ENCODE measurements around the gene FBRS.
A peak's percentile ranks its signal among the peaks of the same experiment; 100 is the strongest.
"Not testable (repeated sequence)": the region's sequence is repeated elsewhere in the genome, so short reads cannot be mapped to it uniquely, and the experiment has no call there.

FBRS gene

GRCh38 chr16:30698139-30698815, 40.0 kb downstream of the FBRS start:
- peak overlapping the region; percentile 100 for H3K27ac ChIP-seq (ENCODE audit: low read depth, low read length)
- H3K27me3 ChIP-seq (ENCODE audit: control insufficient read depth, insufficient read depth, low read length) = no peaks in the 10 kb centered on the region
- H3K9ac ChIP-seq (ENCODE audit: low read length) = peak overlapping the region; percentile 96
- peaks cover 13% of the 10 kb centered on the region for H3K36me3 ChIP-seq (ENCODE audit: control insufficient read depth, insufficient read depth, low read length)
- H3K4me1 ChIP-seq (ENCODE audit: control insufficient read depth, insufficient read depth, low read length) = peaks cover 8% of the 10 kb centered on the region
- peak overlapping the region; percentile 93 for H3K4me3 ChIP-seq (ENCODE audit: low read length)

- H3K27ac ChIP-seq (ENCODE audit: low read depth, low read length) = peak within 1 kb of the TSS; percentile 100
- no peaks in the 10 kb centered on the region for H3K27me3 ChIP-seq (ENCODE audit: control insufficient read depth, insufficient read depth, low read length)
- H3K9ac ChIP-seq (ENCODE audit: low read length) = peak within 1 kb of the TSS; percentile 96
- H3K36me3 ChIP-seq (ENCODE audit: control insufficient read depth, insufficient read depth, low read length) = peaks cover 16% of the 10 kb centered on the region
- peaks cover 8% of the 10 kb centered on the region for H3K4me1 ChIP-seq (ENCODE audit: control insufficient read depth, insufficient read depth, low read length)
- H3K4me3 ChIP-seq (ENCODE audit: low read length) = peak within 1 kb of the TSS; percentile 93
Measured at GRCh38 chr16:30698816-30699614, 40.8 kb downstream of the FBRS start, which contains the start of gene SRCAP. Gene SRCAP (plus strand): TSS chr16:30699171. CDS start chr16:30700825, 1,654 bp downstream.

GRCh38 chr16:30699615-30700099, 41.4 kb downstream of the FBRS start:
- Histone ChIP-seq H3K27me3 (ENCODE audit: control insufficient read depth, insufficient read depth, low read length) (no peaks in the 10 kb centered on the region), H3K36me3 (ENCODE audit: control insufficient read depth, insufficient read depth, low read length) (peaks cover 22% of the 10 kb centered on the region), H3K27ac (ENCODE audit: low read depth, low read length) (peak overlapping the region; percentile 100), H3K4me1 (ENCODE audit: control insufficient read depth, insufficient read depth, low read length) (peaks cover 8% of the 10 kb centered on the region), H3K4me3 (ENCODE audit: low read length) (peak overlapping the region; percentile 93), H3K9ac (ENCODE audit: low read length) (no peak overlapping the region)

- no peak overlapping the region for H3K27ac ChIP-seq (ENCODE audit: low read depth, low read length)
Measured at GRCh38 chr16:30700491-30700890, 42.3 kb downstream of the FBRS start.

GRCh38 chr16:30700971-30701370, 42.7 kb downstream of the FBRS start:
- Histone ChIP-seq H3K9ac (ENCODE audit: low read length) (no peak overlapping the region), H3K4me1 (ENCODE audit: control insufficient read depth, insufficient read depth, low read length) (peaks cover 8% of the 10 kb centered on the region), H3K27ac (ENCODE audit: low read depth, low read length) (no peak overlapping the region), H3K4me3 (ENCODE audit: low read length) (no peak overlapping the region), H3K36me3 (ENCODE audit: control insufficient read depth, insufficient read depth, low read length) (peaks cover 30% of the 10 kb centered on the region), H3K27me3 (ENCODE audit: control insufficient read depth, insufficient read depth, low read length) (no peaks in the 10 kb centered on the region)

More at GRCh38 chr16:30700491-30700890, 42.3 kb downstream of the FBRS start:
- Histone ChIP-seq H3K27me3 (ENCODE audit: control insufficient read depth, insufficient read depth, low read length) (no peaks in the 10 kb centered on the region), H3K4me1 (ENCODE audit: control insufficient read depth, insufficient read depth, low read length) (peaks cover 8% of the 10 kb centered on the region), H3K9ac (ENCODE audit: low read length) (no peak overlapping the region), H3K36me3 (ENCODE audit: control insufficient read depth, insufficient read depth, low read length) (peaks cover 25% of the 10 kb centered on the region), H3K4me3 (ENCODE audit: low read length) (no peak overlapping the region)

GRCh38 chr16:30703071-30703470, 44.8 kb downstream of the FBRS start:
- H3K27ac ChIP-seq (ENCODE audit: low read depth, low read length) = not testable (repeated sequence)
- H3K36me3 ChIP-seq (ENCODE audit: control insufficient read depth, insufficient read depth, low read length) = peaks cover 48% of the 10 kb centered on the region

GRCh38 chr16:30703971-30704370, 45.7 kb downstream of the FBRS start:
- H3K9ac ChIP-seq (ENCODE audit: low read length) = no peak overlapping the region
- no peaks in the 10 kb centered on the region for H3K27me3 ChIP-seq (ENCODE audit: control insufficient read depth, insufficient read depth, low read length)
- H3K36me3 ChIP-seq (ENCODE audit: control insufficient read depth, insufficient read depth, low read length) = peaks cover 55% of the 10 kb centered on the region
- no peak overlapping the region for H3K4me3 ChIP-seq (ENCODE audit: low read length)
- no peak overlapping the region for H3K27ac ChIP-seq (ENCODE audit: low read depth, low read length)
- peaks cover 8% of the 10 kb centered on the region for H3K4me1 ChIP-seq (ENCODE audit: control insufficient read depth, insufficient read depth, low read length)

More at GRCh38 chr16:30703071-30703470, 44.8 kb downstream of the FBRS start:
- H3K27me3 ChIP-seq (ENCODE audit: control insufficient read depth, insufficient read depth, low read length); H3K4me3 ChIP-seq (ENCODE audit: low read length); H3K4me1 ChIP-seq (ENCODE audit: control insufficient read depth, insufficient read depth, low read length); H3K9ac ChIP-seq (ENCODE audit: low read length): not testable (repeated sequence)

- Histone ChIP-seq H3K27ac (ENCODE audit: low read depth, low read length) (no peak overlapping the region), H3K27me3 (ENCODE audit: control insufficient read depth, insufficient read depth, low read length) (no peaks in the 10 kb centered on the region), H3K9ac (ENCODE audit: low read length) (no peak overlapping the region), H3K4me1 (ENCODE audit: control insufficient read depth, insufficient read depth, low read length) (no peaks in the 10 kb centered on the region), H3K36me3 (ENCODE audit: control insufficient read depth, insufficient read depth, low read length) (peaks cover 68% of the 10 kb centered on the region), H3K4me3 (ENCODE audit: low read length) (no peak overlapping the region)
Measured at GRCh38 chr16:30706046-30706445, 47.8 kb downstream of the FBRS start.

GRCh38 chr16:30710971-30711370, 52.7 kb downstream of the FBRS start:
- no peak overlapping the region for H3K27ac ChIP-seq (ENCODE audit: low read depth, low read length)
- no peak overlapping the region for H3K4me3 ChIP-seq (ENCODE audit: low read length)
- H3K9ac ChIP-seq (ENCODE audit: low read length) = no peak overlapping the region
- no peaks in the 10 kb centered on the region for H3K4me1 ChIP-seq (ENCODE audit: control insufficient read depth, insufficient read depth, low read length)
- H3K27me3 ChIP-seq (ENCODE audit: control insufficient read depth, insufficient read depth, low read length) = no peaks in the 10 kb centered on the region
- H3K36me3 ChIP-seq (ENCODE audit: control insufficient read depth, insufficient read depth, low read length) = peaks cover 81% of the 10 kb centered on the region

- Histone ChIP-seq H3K4me1 (ENCODE audit: control insufficient read depth, insufficient read depth, low read length) (no peaks in the 10 kb centered on the region), H3K9ac (ENCODE audit: low read length) (no peak overlapping the region), H3K27me3 (ENCODE audit: control insufficient read depth, insufficient read depth, low read length) (no peaks in the 10 kb centered on the region), H3K36me3 (ENCODE audit: control insufficient read depth, insufficient read depth, low read length) (peaks cover 82% of the 10 kb centered on the region), H3K4me3 (ENCODE audit: low read length) (no peak overlapping the region), H3K27ac (ENCODE audit: low read depth, low read length) (no peak overlapping the region)
Measured at GRCh38 chr16:30711712-30712111, 53.5 kb downstream of the FBRS start.

GRCh38 chr16:30715750-30716445, 57.7 kb downstream of the FBRS start:
- H3K4me3 ChIP-seq (ENCODE audit: low read length) = no peak overlapping the region
- no peak overlapping the region for H3K9ac ChIP-seq (ENCODE audit: low read length)
- no peak overlapping the region for H3K27ac ChIP-seq (ENCODE audit: low read depth, low read length)
- no peaks in the 10 kb centered on the region for H3K4me1 ChIP-seq (ENCODE audit: control insufficient read depth, insufficient read depth, low read length)
- H3K27me3 ChIP-seq (ENCODE audit: control insufficient read depth, insufficient read depth, low read length) = no peaks in the 10 kb centered on the region
- peaks cover 64% of the 10 kb centered on the region for H3K36me3 ChIP-seq (ENCODE audit: control insufficient read depth, insufficient read depth, low read length)

- peaks cover 68% of the 10 kb centered on the region for H3K36me3 ChIP-seq (ENCODE audit: control insufficient read depth, insufficient read depth, low read length)
Measured at GRCh38 chr16:30720086-30720485, 61.9 kb downstream of the FBRS start.

More at GRCh38 chr16:30720086-30720485, 61.9 kb downstream of the FBRS start:
- no peak overlapping the region for H3K9ac ChIP-seq (ENCODE audit: low read length)
- no peak overlapping the region for H3K27ac ChIP-seq (ENCODE audit: low read depth, low read length)
- no peaks in the 10 kb centered on the region for H3K4me1 ChIP-seq (ENCODE audit: control insufficient read depth, insufficient read depth, low read length)
- H3K27me3 ChIP-seq (ENCODE audit: control insufficient read depth, insufficient read depth, low read length) = no peaks in the 10 kb centered on the region
- H3K4me3 ChIP-seq (ENCODE audit: low read length) = no peak overlapping the region
